ENCODE measurements around the gene SNRNP25.
A peak's percentile ranks its signal among the peaks of the same experiment; 100 is the strongest.

Gene SNRNP25

GRCh38 chr16:63998-64913, 10.6 kb downstream of the SNRNP25 start:
- no peak for DNase-seq

- DNase-seq = no peak
These were observed 11.3 kb downstream of the SNRNP25 start for GRCh38 chr16:64914-65255.

GRCh38 chr16:65745-66144, 12.1 kb downstream of the SNRNP25 start:
- peak; percentile 16 for DNase-seq

- DNase-seq = no peak
These were observed 12.9 kb downstream of the SNRNP25 start for GRCh38 chr16:66309-67182.

- DNase-seq = no peak
These were observed 13.7 kb downstream of the SNRNP25 start for GRCh38 chr16:67183-67791.

- no peak for DNase-seq
These were observed 14.5 kb downstream of the SNRNP25 start for GRCh38 chr16:67884-68789.

GRCh38 chr16:69181-69580, 15.6 kb downstream of the SNRNP25 start:
- DNase-seq = no peak

- DNase-seq = no peak
These were observed 17.5 kb downstream of the SNRNP25 start for GRCh38 chr16:71210-71539.

GRCh38 chr16:71540-72401, 18.1 kb downstream of the SNRNP25 start:
- DNase-seq = no peak

- DNase-seq = no peak
These were observed 19.2 kb downstream of the SNRNP25 start, which contains the start of gene RHBDF1 for GRCh38 chr16:72561-73548. Gene RHBDF1 (minus strand): TSS chr16:72631. CDS start chr16:65015, 7,616 bp downstream.

- DNase-seq = no peak
These were observed 20.6 kb downstream of the SNRNP25 start for GRCh38 chr16:74051-74746.

GRCh38 chr16:74747-75334, 21.2 kb downstream of the SNRNP25 start:
- DNase-seq = no peak

GRCh38 chr16:75580-76501, 22.2 kb downstream of the SNRNP25 start:
- DNase-seq = no peak

- no peak for DNase-seq
These were observed 23.1 kb downstream of the SNRNP25 start for GRCh38 chr16:76535-77272.

GRCh38 chr16:77273-77806, 23.7 kb downstream of the SNRNP25 start:
- no peak for DNase-seq

- no peak for DNase-seq
These were observed 24.3 kb downstream of the SNRNP25 start, which contains the start of gene MPG for GRCh38 chr16:77807-78443. Gene MPG (plus strand): TSS chr16:78225. CDS start chr16:78310, 85 bp downstream.

All from NCI-H187 treated with DMSO at 0.1 percent for 48 hours (cell line).